Hematopoietic multipotent progenitor cell treated with erythropoietin and hydrocortisone succinate and interleukin-3 and kit ligand, for 8 days (in vitro differentiated cells): ENCODE data around the gene CD2BP2.
"Not testable (repeated sequence)": the region's sequence is repeated elsewhere in the genome, so short reads cannot be mapped to it uniquely, and the experiment has no call there.

Experiments
- DNase-seq: peaks from one replicate; pipeline ENCODE4 v3.0.0-alpha.2; 2015

CD2BP2 gene

GRCh38 chr16:30358990-30359870, 4.1 kb upstream of the CD2BP2 start:
- DNase-seq, result no peak

DNA sequence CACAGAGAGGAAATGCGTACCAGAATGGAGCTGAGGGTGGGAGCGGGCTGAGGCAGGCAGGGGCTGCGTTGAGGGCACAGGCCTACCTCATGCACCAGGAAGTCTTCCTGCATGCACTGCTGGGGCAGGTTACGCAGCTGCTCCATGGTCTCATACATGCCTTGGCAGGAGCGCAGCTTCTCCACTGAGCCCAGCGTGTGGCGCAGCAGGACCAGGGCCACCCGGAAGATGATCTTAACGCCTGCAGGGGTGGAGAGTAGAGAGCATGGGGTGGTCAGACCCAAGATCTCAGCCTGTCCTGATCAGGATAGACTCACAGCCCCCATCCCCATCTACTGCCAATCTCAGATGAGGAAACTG, 3.4 kb upstream of the CD2BP2 start:
- no peak for DNase-seq

DNA sequence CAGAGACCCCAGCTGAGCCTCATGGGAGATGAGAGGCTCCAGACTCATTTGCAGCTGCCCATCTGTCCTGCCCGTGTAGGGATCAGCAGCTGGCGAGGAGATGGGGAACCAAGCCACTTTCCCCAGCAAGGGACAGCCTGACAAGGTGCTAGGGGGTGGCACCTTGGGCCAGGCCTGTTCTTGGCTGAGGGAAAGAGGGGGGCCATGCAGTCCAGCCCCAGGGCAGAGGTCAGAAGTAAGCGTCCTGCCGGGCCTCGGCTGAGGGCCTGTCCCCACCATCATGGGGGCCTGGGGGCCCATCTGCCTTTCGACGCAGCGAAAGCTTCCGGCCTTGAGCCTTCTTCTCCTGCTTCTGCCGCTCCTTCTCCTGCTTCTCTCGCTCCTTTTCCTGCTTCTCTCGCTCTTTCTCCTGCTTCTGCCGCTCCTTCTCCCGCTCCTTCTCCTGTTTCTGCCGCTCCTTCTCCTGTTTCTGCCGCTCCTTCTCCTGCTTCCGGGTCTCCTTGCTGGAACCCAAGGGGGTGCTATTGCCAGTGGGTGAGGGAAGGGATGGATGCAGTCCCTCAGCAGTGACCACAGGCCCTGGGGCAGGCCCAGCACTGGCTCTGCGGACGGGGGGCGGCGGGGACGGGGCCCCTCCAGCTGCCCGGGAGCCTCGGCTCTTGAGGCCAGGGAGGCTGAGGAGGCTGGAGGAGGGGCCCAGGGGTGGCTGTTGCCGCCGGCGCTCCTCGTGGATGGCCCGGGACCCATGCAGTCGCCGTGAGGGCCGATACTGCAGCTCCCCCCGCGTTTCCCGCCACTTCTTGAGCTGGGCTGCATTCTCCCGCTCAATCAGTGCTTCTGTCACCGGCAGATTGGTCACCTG, 2.8 kb upstream of the CD2BP2 start:
- DNase-seq, result no peak

GRCh38 chr16:30357085-30357714, 2.1 kb upstream of the CD2BP2 start:
- DNase-seq, result no peak

DNA sequence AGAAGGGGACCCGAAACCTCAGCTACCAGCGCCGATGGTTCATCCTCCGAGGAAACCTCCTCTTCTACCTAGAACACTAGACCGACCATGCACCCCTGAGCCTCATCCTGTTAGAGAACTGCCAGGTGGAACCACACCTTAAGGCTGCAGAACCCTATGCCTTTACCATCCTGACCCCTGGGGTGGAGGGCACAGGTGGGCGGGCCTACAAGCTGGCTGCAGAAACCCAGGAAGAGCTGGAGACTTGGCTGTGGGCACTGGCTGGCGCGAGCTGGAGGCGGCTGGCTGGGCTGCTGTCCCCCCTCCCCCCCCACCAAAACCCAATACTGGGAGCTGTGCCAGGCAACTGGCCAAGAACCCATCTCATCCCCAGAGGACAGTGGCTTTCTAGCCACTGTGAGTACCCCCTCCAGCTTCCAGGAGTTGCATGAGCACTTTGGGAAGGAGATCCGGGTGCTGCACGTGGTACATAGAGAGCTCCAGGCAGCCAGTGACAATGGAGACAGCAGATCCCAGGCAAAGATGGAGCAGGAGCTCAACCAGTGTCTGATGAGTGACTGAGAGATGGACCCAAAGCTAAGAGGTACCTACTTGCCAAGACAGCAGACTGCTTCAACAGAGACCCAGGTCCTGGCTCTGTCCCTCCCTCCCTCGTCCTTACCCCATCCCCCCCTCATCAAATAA, 1.4 kb upstream of the CD2BP2 start:
- DNase-seq, result no peak

- DNase-seq, result no peak
Observed at GRCh38 chr16:30355954-30356308, 823 bp upstream of the CD2BP2 start.

DNA sequence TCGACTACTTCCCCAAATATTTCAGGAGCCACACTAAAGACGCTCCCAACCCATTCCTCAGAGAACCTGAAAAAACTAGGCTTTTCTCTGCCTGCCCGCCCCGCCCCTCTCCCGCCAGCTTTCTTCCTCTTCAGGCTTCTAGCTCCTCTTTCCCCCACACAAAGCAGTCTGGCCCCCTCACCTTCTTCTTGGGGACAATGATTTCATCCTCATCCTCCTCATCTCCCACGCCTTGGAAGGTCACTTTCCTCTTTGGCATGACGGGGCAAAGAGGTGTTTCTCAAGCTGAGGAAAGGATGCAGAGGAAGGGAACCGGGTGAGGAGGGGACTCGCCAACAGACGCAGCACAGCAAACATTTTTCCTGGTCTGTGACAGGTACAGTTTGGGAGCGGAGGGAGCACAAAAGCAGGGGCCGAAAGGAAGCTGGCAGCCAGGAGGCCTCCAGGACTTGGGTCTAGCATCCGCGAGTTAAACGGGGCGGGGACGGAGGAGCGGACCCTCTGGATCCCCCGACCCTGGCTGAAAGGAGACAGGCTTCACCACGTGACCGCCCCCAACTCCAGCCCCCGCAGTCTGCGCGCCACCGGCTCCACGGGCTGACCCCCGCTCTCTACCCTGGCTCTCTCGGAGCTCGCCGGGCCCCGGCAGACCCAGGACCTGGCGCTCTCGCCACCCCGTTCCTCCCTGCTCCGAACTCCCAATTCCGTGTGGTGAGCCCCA, 525 bp downstream of the CD2BP2 start:
- no peak for DNase-seq

- no peak for DNase-seq
Observed at GRCh38 chr16:30353438-30354129, 1.5 kb downstream of the CD2BP2 start.

DNA sequence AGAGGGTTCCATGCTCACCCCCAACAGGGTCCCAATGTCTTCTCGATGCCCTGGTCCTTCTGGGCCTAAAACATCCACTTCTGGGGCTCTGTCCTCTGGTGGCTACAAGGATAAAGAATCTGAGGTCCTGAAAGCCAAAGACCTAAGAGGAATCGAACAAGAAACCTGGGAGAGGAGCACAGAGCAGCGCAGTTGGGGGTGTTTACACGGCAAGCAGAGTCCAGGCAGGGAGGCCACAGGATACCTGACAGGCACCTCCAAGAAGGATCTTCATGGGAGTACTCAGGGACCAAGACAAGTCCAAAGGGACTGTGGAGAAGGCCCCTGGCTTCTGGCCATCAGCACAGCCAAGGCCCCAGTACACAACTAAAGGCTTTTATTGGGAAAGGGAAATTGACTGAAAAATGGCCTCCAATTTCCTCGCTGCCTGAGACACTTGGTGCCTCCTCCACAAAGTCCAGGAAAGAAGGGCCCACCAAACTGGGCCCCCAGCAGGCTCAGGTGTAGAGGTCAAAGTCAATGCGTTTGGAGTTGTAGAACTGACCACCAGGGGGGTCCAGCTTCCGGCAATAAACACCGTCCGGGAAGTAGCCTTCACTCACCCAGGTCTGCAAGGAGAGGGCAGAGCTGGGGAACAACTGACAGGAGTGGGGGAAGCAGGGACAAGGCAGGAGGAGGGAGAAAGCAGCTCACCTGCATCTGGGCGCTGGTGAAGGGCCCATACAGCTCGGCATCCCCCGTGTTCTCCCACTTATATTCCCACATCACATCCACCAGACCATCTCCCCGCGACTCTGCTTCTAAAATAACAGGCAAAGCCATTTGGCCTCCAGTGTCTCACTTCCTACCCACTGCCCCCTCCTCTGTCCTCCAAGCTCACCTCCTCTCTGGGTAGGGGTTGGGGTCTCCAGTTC, 2.4 kb downstream of the CD2BP2 start:
- DNase-seq, result no peak

- no peak for DNase-seq
Observed at GRCh38 chr16:30351586-30352419, 3.3 kb downstream of the CD2BP2 start.

- DNase-seq, result no peak
Observed at GRCh38 chr16:30351001-30351441, 4.1 kb downstream of the CD2BP2 start.

DNA sequence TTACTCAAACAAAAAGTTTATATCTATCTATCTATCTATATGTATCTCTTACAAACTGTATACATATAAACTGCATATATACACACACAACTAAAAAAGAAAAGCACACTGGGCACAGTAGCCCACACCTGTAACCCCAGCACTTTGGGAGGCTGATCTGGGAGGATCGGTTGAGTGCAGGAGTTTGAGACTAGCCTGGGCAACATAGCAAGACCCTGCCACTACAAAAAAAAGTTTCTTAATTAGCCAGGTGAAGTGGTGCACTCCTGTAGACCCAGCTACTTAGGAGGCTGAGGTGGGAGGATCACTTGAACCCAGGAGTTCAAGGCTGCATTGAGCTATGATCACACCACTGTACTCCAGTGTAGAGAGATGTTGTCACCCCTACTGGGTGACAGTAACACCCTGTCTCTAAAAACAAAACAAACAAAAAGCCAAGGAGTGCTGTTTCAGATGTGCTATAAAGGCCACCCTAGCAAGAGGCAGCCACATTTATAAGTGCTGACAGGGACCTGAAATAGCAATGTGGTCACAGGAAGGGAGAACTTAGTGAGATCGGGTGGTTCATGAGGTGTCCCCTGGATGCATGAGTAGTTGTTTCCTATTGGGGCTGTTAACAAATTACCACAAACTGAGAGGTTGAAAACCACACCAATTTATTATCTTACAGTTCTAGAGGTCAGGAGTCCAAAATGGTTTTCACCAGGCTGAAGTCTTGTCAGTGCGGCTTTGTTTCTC, 4.8 kb downstream of the CD2BP2 start:
- DNase-seq, result peak; percentile 25

DNA sequence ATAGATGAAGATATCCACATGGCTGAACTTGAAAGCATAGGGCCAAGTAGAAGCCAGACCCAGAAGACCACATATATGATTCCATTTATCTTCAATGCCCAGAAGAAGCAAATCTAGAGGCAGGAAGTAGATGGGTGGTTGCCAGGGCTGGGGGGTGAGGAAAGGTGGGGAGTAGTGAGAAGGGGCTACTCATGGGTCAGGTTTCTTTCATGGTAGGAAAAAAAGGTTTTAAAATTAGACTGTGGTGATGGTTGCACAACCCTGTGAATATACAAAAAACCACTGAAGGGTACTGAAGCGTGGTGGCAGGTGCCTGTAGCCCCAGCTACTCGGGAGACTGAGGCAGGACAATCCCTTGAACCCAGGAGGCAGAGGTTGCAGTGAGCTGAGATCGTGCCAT, 5.4 kb downstream of the CD2BP2 start:
- no peak for DNase-seq

- no peak for DNase-seq
Observed at GRCh38 chr16:30348929-30349328, 6.2 kb downstream of the CD2BP2 start.

DNA sequence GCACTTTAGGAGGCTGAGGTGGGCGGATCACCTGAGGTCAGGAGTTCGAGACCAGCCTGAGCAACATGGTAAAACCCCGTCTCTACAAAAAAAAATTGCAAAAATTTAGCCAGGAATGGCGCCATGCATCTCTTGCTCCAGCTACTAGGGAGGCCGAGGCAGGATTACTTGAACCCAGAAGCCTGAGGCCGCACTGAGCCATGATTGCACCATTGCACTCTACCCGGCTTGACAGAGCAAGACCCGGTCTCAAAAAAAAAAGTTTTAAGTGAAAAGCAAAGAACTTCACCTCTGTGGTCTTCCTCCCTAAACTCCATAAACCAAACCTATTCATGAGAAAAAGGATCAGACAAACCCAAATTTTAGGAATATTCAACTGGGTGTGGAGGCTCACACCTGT, 7.0 kb downstream of the CD2BP2 start:
- no peak for DNase-seq

DNA sequence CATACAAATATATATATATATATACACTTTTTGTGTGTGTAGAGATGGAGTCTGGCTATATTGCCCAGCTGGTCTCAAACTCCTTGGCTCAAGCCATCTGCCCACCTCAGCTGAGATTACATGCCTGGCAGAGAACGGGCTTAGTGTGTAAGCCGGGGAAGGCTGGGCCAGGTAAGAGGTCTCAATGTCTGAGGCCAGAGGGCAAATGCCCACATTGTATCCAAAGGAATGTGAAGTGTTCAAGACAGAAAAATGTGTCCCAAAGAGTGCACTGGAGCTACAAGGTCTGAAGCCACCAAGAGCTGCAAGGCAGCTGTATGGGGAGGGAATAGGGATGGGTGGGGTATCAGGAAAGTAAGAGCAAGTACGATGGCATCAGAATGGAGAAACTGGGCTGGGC, 8.8 kb downstream of the CD2BP2 start:
- no peak for DNase-seq

- not testable (repeated sequence) for DNase-seq
Observed at GRCh38 chr16:30343491-30343820, 11.7 kb downstream of the CD2BP2 start.

DNA sequence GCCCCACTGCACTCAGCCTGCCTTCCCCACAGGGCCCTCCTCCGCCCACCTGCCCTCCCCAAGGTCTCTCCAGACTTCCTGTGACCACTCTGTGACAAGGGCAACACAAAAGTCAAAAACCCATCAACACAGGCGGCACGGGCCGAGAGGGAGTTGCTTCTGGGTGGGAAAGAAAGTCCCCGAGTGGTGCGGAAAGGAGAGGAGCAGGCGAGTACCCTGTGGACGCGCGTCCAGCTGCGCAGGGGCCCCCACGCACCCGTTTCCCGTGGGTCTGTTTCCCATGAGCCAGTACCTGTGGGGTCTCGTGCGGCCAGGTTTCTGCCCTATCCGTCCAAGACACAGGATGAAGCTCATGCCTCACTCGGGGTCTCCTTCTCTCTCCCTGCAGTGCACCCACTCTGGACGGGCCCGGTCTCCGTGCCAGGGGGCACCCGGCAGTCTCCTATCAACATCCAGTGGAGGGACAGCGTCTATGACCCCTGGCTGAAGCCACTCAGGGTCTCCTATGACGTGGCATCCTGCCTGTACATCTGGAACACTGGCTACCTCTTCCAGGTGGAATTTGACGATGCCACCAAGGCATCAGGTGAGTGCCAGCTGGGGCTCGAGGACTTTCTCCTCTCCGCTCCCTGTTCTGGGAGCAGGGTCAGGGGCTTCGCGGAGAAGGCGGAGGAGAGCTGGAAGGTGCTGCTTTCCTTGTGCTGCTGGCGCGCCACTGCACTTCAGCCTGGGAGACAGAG, 12.2 kb downstream of the CD2BP2 start:
- DNase-seq, result no peak
